K562 (cell line): ENCODE results near the gene RERE. TPM values are rescaled to one million over a fixed set of nuclear protein-coding genes. Genes with fewer than 3 reads are reported as not detected.

Experiments used
- ATAC-seq: fragments of 200-7000 bp; cut with Tn5 transposase; 3 replicates; pipeline ENCODE4 v1.9.1; 2020; ENCODE audit warnings: moderate library complexity
- BruUV-seq: library from RNA; stranded (reverse); fragments of 400-500 nt; replicated peaks from 2 replicates; lab custom pipeline; 2021; lab: Mats Ljungman, UMichigan
- CTCF ChIA-PET: fragments of 300-600 bp; formaldehyde crosslinking; extraction: SDS; loops from one replicate; lab custom pipeline; 2021; ENCODE audit warnings: low intra/inter-chr PET ratio; lab: Yijun Ruan, JAX
- POLR2A ChIA-PET: fragments of 300-600, 350-650 bp; sonication (Branson Sonifier 250); formaldehyde crosslinking; extraction: SDS; loops from one replicate; lab custom pipeline; 2021; ENCODE audit warnings: antibody characterized with exemption, inconsistent platforms; lab: Yijun Ruan, JAX
- DNase-seq, 4 experiments: peaks; one replicate each; pipeline versions ENCODE4 v3.0.0 to v3.0.0-alpha.2; 2011 to 2018; ENCODE audit warnings: low spot score in 3 of 4, mixed read lengths in 3 of 4; ENCODE audit errors: extremely low read depth in 1 of 4
- FAIRE-seq: peaks from 2 replicates; lab custom pipeline; 2011; peaks lifted over from hg19 to GRCh38; lab: Jason Lieb, UNC
- H2AFZ ChIP-seq: 2 replicates; pipeline ENCODE4 v1.6.0; 2011; ENCODE audit warnings: low read depth, low read length, control low read depth, inconsistent platforms
- H3K27ac ChIP-seq: fragments of 200-600 bp; 3 replicates; pipeline ENCODE4 v1.8.0; 2011; ENCODE audit warnings: low read depth, mild to moderate bottlenecking, control low read depth, inconsistent platforms, low read length, moderate library complexity, mixed read lengths; ENCODE audit errors: extremely low read depth
- H3K27me3 ChIP-seq, 2 experiments: fragments of 300-600 bp in 1 of 2; 2 replicates in 1 of 2; 3 replicates in 1 of 2; pipeline versions ENCODE4 v1.6.0 to v1.8.0; 2011; ENCODE audit warnings: inconsistent platforms in 2 of 2, low read length in 2 of 2, mild to moderate bottlenecking in 1 of 2, mixed read lengths in 1 of 2, moderate library complexity in 1 of 2; ENCODE audit not compliant: control insufficient read depth in 2 of 2, insufficient read depth in 2 of 2
- H3K36me3 ChIP-seq: fragments of 300-600 bp; 3 replicates; pipeline ENCODE4 v1.8.0; 2011; ENCODE audit warnings: mild to moderate bottlenecking, low read length, inconsistent platforms; ENCODE audit not compliant: control insufficient read depth, insufficient read depth
- H3K4me1 ChIP-seq, 2 experiments: fragments of 200-600 bp in 1 of 2; replicated peaks in 1 of 2; 2 replicates in 1 of 2; 3 replicates in 1 of 2; pipeline versions ENCODE4 v1.5.1 to v1.8.0; 2011; ENCODE audit warnings: inconsistent platforms in 2 of 2, low read length in 2 of 2, mild to moderate bottlenecking in 1 of 2, mixed read lengths in 1 of 2, moderate library complexity in 1 of 2; ENCODE audit not compliant: control insufficient read depth in 2 of 2, insufficient read depth in 2 of 2
- H3K4me2 ChIP-seq: 2 replicates; pipeline ENCODE4 v1.6.1; 2011; ENCODE audit warnings: low read length, control low read depth, inconsistent platforms, mixed read lengths; ENCODE audit not compliant: insufficient read depth
- H3K4me3 ChIP-seq: fragments of 200-600 bp; sonication (generic), shearing (Covaris generic); 2 replicates; pipeline ENCODE4 v1.5.1; 2016; ENCODE audit warnings: control low read depth, inconsistent platforms
- H3K79me2 ChIP-seq: fragments of 200-600 bp; 3 replicates; pipeline ENCODE4 v1.8.0; 2011; ENCODE audit warnings: low read length, inconsistent platforms; ENCODE audit not compliant: control insufficient read depth, insufficient read depth
- H3K9ac ChIP-seq, 2 experiments: 2 replicates each; pipeline versions ENCODE4 v1.6.0 to v1.6.1; 2011; ENCODE audit warnings: low read depth in 2 of 2, low read length in 2 of 2, control low read depth in 1 of 2, inconsistent platforms in 1 of 2, mild to moderate bottlenecking in 1 of 2, mixed read lengths in 1 of 2; ENCODE audit not compliant: insufficient read depth in 1 of 2
- H3K9me1 ChIP-seq: one replicate; pipeline ENCODE4 v1.6.0; 2011; ENCODE audit warnings: inconsistent platforms, mild to moderate bottlenecking, low read length, moderate library complexity; ENCODE audit not compliant: control insufficient read depth, insufficient read depth
- H3K9me3 ChIP-seq: replicated peaks from 2 replicates; pipeline ENCODE4 v1.5.1; 2011; ENCODE audit warnings: low read depth, low read length, inconsistent platforms; ENCODE audit not compliant: control insufficient read depth, insufficient read depth
- H4K20me1 ChIP-seq: replicated peaks from 2 replicates; pipeline ENCODE4 v1.6.1; 2011; ENCODE audit warnings: low read length, inconsistent platforms, mixed read lengths; ENCODE audit not compliant: control insufficient read depth, insufficient read depth
- HMGN3 ChIP-seq: IDR thresholded peaks from 2 replicates; pipeline ENCODE4 v1.6.1; 2011; ENCODE audit warnings: borderline replicate concordance, low read depth, mild to moderate bottlenecking, mixed read lengths, low read length; ENCODE audit not compliant: insufficient read length; ENCODE audit errors: extremely low read depth
- JUNB ChIP-seq: fragments of 450-650 bp; formaldehyde crosslinking; conservative IDR thresholded peaks from 2 replicates; pipeline ENCODE4 v1.4.0; 2020; ENCODE audit warnings: mild to moderate bottlenecking
- THRB ChIP-seq: fragments of 450-650 bp; formaldehyde crosslinking; conservative IDR thresholded peaks from 2 replicates; pipeline ENCODE4 v1.4.0; 2022; ENCODE audit warnings: mild to moderate bottlenecking, missing genetic modification characterization
- ZNF197 ChIP-seq: fragments of 200-800 bp; sonication (Bioruptor generic); IDR thresholded peaks from 2 replicates; pipeline ENCODE4 v1.6.1; 2016; ENCODE audit warnings: low read depth, missing genetic modification characterization, missing compliant biosample characterization
- ZNF24 ChIP-seq: fragments of 450-650 bp; IDR thresholded peaks from 2 replicates; pipeline ENCODE4 v1.6.1; 2016
- ZZZ3 ChIP-seq: fragments of 450-650 bp; IDR thresholded peaks from 2 replicates; pipeline ENCODE4 v1.6.1; 2016; ENCODE audit warnings: antibody characterized with exemption, mild to moderate bottlenecking, moderate library complexity
- WGBS: fragments of 100-300 bp; shearing (Covaris generic); methylation state at CpG from one replicate; pipeline ENCODE4 v1.1.6; 2016; ENCODE audit warnings: low coverage, mixed read lengths; ENCODE audit not compliant: insufficient coverage; ENCODE audit errors: missing lambda C conversion rate; 5-methylcytosine and 5-hydroxymethylcytosine counted together
- in situ Hi-C: fragments of 300-500 bp; cut with MboI; formaldehyde crosslinking; loops from 4 replicates; pipeline ENCODE4 v1.15.0; 2018; ENCODE audit warnings: inconsistent platforms, mixed read lengths
- intact Hi-C: fragments of 100-400 bp; cut with micrococcal nuclease; formaldehyde crosslinking; loops from 2 replicates; pipeline ENCODE4 v1.14.2; 2022
- polyA plus RNA-seq, 8 experiments: library from polyadenylated mRNA; depleted of rRNA in 4 of 8; stranded (reverse) in 5 of 8; unstranded in 3 of 8; fragments of >200 nt; fragmentation: Nextera tagmentation in 2 of 8; fragmentation: Illumina TruSeq in 1 of 8; extraction: Ambion mirVana in 2 of 8; extraction: Trizol in 1 of 8; gene quantifications; 2 replicates each; pipeline versions ENCODE4 v1.2.1 to v1.2.3, GENCODE V29; 2011 to 2014; ENCODE audit warnings: inconsistent platforms in 1 of 8, missing spikeins in 1 of 8
- total RNA-seq, 7 experiments: library from RNA; depleted of rRNA in 6 of 7; stranded (reverse); fragments of >200 nt in 6 of 7; fragmentation: Illumina TruSeq in 2 of 7; extraction: Trizol in 2 of 7; gene quantifications; 2 replicates each; pipeline versions ENCODE4 v1.2.1 to v1.2.3, GENCODE V29; 2011 to 2021; ENCODE audit warnings: low replicate concordance in 1 of 7
- TF ChIP-seq, protein P1 (sequence below), 2 experiments: fragments of 450-650 bp in 1 of 2; sonication (generic) in 1 of 2; formaldehyde crosslinking in 1 of 2; IDR thresholded peaks in 1 of 2; conservative IDR thresholded peaks in 1 of 2; 2 replicates each; pipeline versions ENCODE4 v1.6.1 to v1.8.1; 2016 to 2023; ENCODE audit warnings: mild to moderate bottlenecking in 2 of 2, moderate library complexity in 2 of 2, inconsistent platforms in 1 of 2, missing genetic modification reagents in 1 of 2

RERE gene
- total and polyA plus RNA-seq, 9 of the 15 experiments (the other 6 are each of a cell fraction or from before 2014, with no cell fraction given) = 3.0 to 51.5 (median 13.4) TPM

- ChIA-PET CTCF (interaction anchor here (0.9 kb wide), 1 partner anchor 14 kb away, joined by 4 read pairs; no protein-coding TSS in a partner anchor), POLR2A (interaction anchor here (0.6 to 1.7 kb wide), 3 partner anchors 15 to 65 kb away, joined by 3 to 9 read pairs (median 3); no protein-coding TSS in a partner anchor)
- Histone ChIP-seq H4K20me1 (peaks cover 21% of the 10 kb centered on the region), H3K4me2 (no peak overlapping the region), H2AFZ (no peak overlapping the region), H3K27ac (no peak overlapping the region), H3K79me2 (peaks cover 65% of the 10 kb centered on the region), H3K27me3 (no peaks in the 10 kb centered on the region), H3K4me1 (peaks cover under 1 to 3% of the 10 kb centered on the region in 2 experiments; a peak in 1 of 5 replicates), H3K9me1 (no peaks in the 10 kb centered on the region), H3K4me3 (no peak overlapping the region), H3K36me3 (no peaks in the 10 kb centered on the region; the same call in 2 of the 3 replicates), H3K9me3 (no peaks in the 10 kb centered on the region), H3K9ac (no peak overlapping the region)
- TF ChIP-seq ZNF197 (CRISPR knock-in tag) = no peak
- no peak for TF ChIP-seq ZZZ3
- no peak for TF ChIP-seq HMGN3
- TF ChIP-seq ZNF24 = peak; percentile 90
- in situ Hi-C loops (no loop called here), intact Hi-C loops (no loop called here)
- BruUV-seq = no TSS peak
- 79% methylated on average over 1 of the region's 1 CpG for WGBS
- ATAC-seq = no peak; the same call in 2 of the 3 replicates
- no peak for FAIRE-seq
- no peak for DNase-seq
Measured at GRCh38 chr1:8684590-8684989, 132.8 kb downstream of the RERE start.

DNA sequence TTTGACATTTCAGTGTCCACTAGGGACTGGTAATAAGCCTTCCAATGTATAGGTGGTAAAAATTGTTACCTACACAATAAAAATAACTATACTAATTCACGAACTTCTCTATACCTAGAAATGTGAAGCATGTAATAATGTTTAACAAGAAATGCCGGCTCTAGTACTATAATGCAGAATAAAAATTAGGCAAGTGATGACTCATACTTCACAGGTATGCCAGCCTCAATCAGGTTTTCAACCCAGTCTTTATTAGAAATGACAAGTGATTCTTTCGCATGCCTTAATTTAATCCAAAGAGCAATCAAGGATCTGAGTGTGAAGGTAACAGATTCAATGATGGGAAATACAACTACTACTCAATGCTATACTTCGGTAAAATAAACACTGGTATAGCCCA, 134.9 kb downstream of the RERE start:
- intact Hi-C loops = no loop called here
- CTCF ChIA-PET = no interaction called here
- BruUV-seq = no TSS peak
- Histone ChIP-seq H2AFZ (no peak overlapping the region), H3K36me3 (no peaks in the 10 kb centered on the region; the same call in 2 of the 3 replicates), H3K27me3 (no peaks in the 10 kb centered on the region), H3K4me3 (no peak overlapping the region), H3K4me2 (no peak overlapping the region)
- FAIRE-seq = no peak
- ATAC-seq = no peak
- peak; percentile 68; the same call in 1 of the 2 replicates for TF ChIP-seq JUNB (CRISPR knock-in tag)
- TF ChIP-seq, protein P1, sequence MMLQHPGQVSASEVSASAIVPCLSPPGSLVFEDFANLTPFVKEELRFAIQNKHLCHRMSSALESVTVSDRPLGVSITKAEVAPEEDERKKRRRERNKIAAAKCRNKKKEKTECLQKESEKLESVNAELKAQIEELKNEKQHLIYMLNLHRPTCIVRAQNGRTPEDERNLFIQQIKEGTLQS (IDR thresholded peaks at IDR 0.05) = peak; percentile 62; the same call in 1 of the 2 replicates
- TF ChIP-seq, protein P1 (CRISPR knock-in tag; conservative IDR thresholded peaks at IDR 0.05) = no peak
- no peak for TF ChIP-seq THRB (CRISPR knock-in tag)
- TF ChIP-seq, all 486 proteins: peak for 2
- H3K79me2 ChIP-seq = peaks cover 72% of the 10 kb centered on the region
- H3K27ac ChIP-seq = no peak overlapping the region
- WGBS = 68% methylated on average over 4 of the region's 4 CpGs
- no peaks in the 10 kb centered on the region for H3K9me1 ChIP-seq
- no peaks in the 10 kb centered on the region for H3K9me3 ChIP-seq
- in situ Hi-C loops = no loop called here
- H3K9ac ChIP-seq = no peak overlapping the region
- peaks cover 0 to 6% of the 10 kb centered on the region in 2 experiments; a peak in 2 of 5 replicates for H3K4me1 ChIP-seq
- POLR2A ChIA-PET = no interaction called here
- H4K20me1 ChIP-seq = peaks cover 31% of the 10 kb centered on the region
- no peak for DNase-seq
